Spinal cord (tissue), 10 donors: Measurements from ENCODE around the gene BAHD1. TPM values are rescaled to one million over a fixed set of nuclear protein-coding genes. Genes with fewer than 3 reads are reported as not detected.

Source experiments
- DNase-seq, 6 donors: peaks; one replicate each; pipeline versions ENCODE4 v3.0.0 to v3.0.0-alpha.2; 2013 to 2015; ENCODE audit warnings: low spot score in 6 of 6, low read depth in 4 of 6
- H3K27ac ChIP-seq: one replicate; pipeline ENCODE4 v1.5.1; 2013; ENCODE audit warnings: low read depth, low read length, control low read depth
- H3K27me3 ChIP-seq: one replicate; pipeline ENCODE4 v1.6.1; 2013; ENCODE audit warnings: low read length; ENCODE audit not compliant: control insufficient read depth, insufficient read depth
- H3K36me3 ChIP-seq: one replicate; pipeline ENCODE4 v1.6.1; 2013; ENCODE audit warnings: low read length; ENCODE audit not compliant: control insufficient read depth, insufficient read depth
- H3K4me1 ChIP-seq: one replicate; pipeline ENCODE4 v1.6.1; 2013; ENCODE audit warnings: low read length; ENCODE audit not compliant: control insufficient read depth, insufficient read depth
- H3K4me3 ChIP-seq: one replicate; pipeline ENCODE4 v1.5.1; 2013; ENCODE audit warnings: low read depth, low read length, control low read depth
- H3K9me3 ChIP-seq: one replicate; pipeline ENCODE4 v1.6.1; 2013; ENCODE audit warnings: low read length; ENCODE audit not compliant: control insufficient read depth, insufficient read depth
- WGBS: methylation state at CpG from one replicate; pipeline ENCODE4 v1.1.5; 2013; ENCODE audit warnings: missing lambda C conversion rate; ENCODE audit not compliant: insufficient coverage; 5-methylcytosine and 5-hydroxymethylcytosine counted together
- polyA plus RNA-seq, 2 donors: library from polyadenylated mRNA; unstranded; fragments of 120-200 nt; gene quantifications; one replicate each; pipeline ENCODE4 v1.2.1, GENCODE V29; 2013; ENCODE audit not compliant: insufficient read length in 2 of 2
- total RNA-seq, 2 donors: library from RNA; depleted of rRNA in 1 of 2; stranded (reverse); fragments of 120-200 nt in 1 of 2; fragments of >200 nt in 1 of 2; gene quantifications; one replicate each; pipeline versions ENCODE4 v1.2.3 to v1.2.4, GENCODE V29; 2013 to 2014
- donor health status: healthy.

The BAHD1 gene
- total and polyA plus RNA-seq, 4 donors, result 6.2 to 25.3 (median 18.7) TPM

GRCh38 chr15:40508216-40508615 lies 67.5 kb downstream of the BAHD1 start:
- no CpG with 5 or more reads among the region's 1 CpG for WGBS
- Histone ChIP-seq H3K27me3 (peaks cover 13% of the 10 kb centered on the region), H3K36me3 (no peaks in the 10 kb centered on the region), H3K9me3 (no peaks in the 10 kb centered on the region), H3K4me3 (no peak overlapping the region), H3K4me1 (peaks cover 21% of the 10 kb centered on the region), H3K27ac (no peak overlapping the region)
- DNase-seq, result no peak

GRCh38 chr15:40510201-40510600 lies 69.4 kb downstream of the BAHD1 start:
- Histone ChIP-seq H3K27ac (no peak overlapping the region), H3K4me1 (peaks cover 21% of the 10 kb centered on the region), H3K9me3 (no peaks in the 10 kb centered on the region), H3K4me3 (no peak overlapping the region), H3K27me3 (peaks cover 13% of the 10 kb centered on the region), H3K36me3 (no peaks in the 10 kb centered on the region)
- DNase-seq, result no peak
- WGBS, result no CpG with 5 or more reads among the region's 2 CpGs

GRCh38 chr15:40511093-40511471 lies 70.3 kb downstream of the BAHD1 start:
- no peaks in the 10 kb centered on the region for H3K9me3 ChIP-seq
- peak overlapping the region; percentile 52 for H3K4me3 ChIP-seq
- H3K27ac ChIP-seq, result no peak overlapping the region
- H3K36me3 ChIP-seq, result no peaks in the 10 kb centered on the region
- H3K4me1 ChIP-seq, result peaks cover 21% of the 10 kb centered on the region
- 12% methylated on average over 15 of the region's 22 CpGs for WGBS
- DNase-seq, result peak in 2 of 6 donors; percentile 52 to 80
- peaks cover 13% of the 10 kb centered on the region for H3K27me3 ChIP-seq

- Histone ChIP-seq H3K4me3 (peak overlapping the region; percentile 52), H3K27me3 (peaks cover 13% of the 10 kb centered on the region), H3K9me3 (no peaks in the 10 kb centered on the region), H3K4me1 (peaks cover 21% of the 10 kb centered on the region), H3K36me3 (no peaks in the 10 kb centered on the region), H3K27ac (no peak overlapping the region)
- WGBS, result 2% methylated on average over 61 of the region's 61 CpGs
- peak in 2 of 6 donors; percentile 25 to 67 for DNase-seq
These were observed 70.8 kb downstream of the BAHD1 start for GRCh38 chr15:40511472-40512133.

GRCh38 chr15:40512440-40512839 lies 71.7 kb downstream of the BAHD1 start:
- DNase-seq, result no peak
- 83% methylated on average over 2 of the region's 2 CpGs for WGBS
- Histone ChIP-seq H3K27me3 (peaks cover 13% of the 10 kb centered on the region), H3K4me3 (no peak overlapping the region), H3K9me3 (no peaks in the 10 kb centered on the region), H3K4me1 (peaks cover 14% of the 10 kb centered on the region), H3K36me3 (no peaks in the 10 kb centered on the region), H3K27ac (no peak overlapping the region)

- Histone ChIP-seq H3K9me3 (no peaks in the 10 kb centered on the region), H3K4me3 (no peak overlapping the region), H3K27ac (no peak overlapping the region), H3K27me3 (peaks cover 13% of the 10 kb centered on the region), H3K36me3 (no peaks in the 10 kb centered on the region), H3K4me1 (peaks cover 12% of the 10 kb centered on the region)
- DNase-seq, result no peak
- WGBS, result 85% methylated on average over 4 of the region's 5 CpGs
These were observed 72.9 kb downstream of the BAHD1 start for GRCh38 chr15:40513609-40514008.

GRCh38 chr15:40516322-40516721 lies 75.6 kb downstream of the BAHD1 start:
- WGBS, result 100% methylated on average over 1 of the region's 2 CpGs
- H3K27ac ChIP-seq, result no peak overlapping the region

More at GRCh38 chr15:40516322-40516721, 75.6 kb downstream of the BAHD1 start:
- no peak for DNase-seq
- no peak overlapping the region for H3K4me3 ChIP-seq
- peaks cover 2% of the 10 kb centered on the region for H3K27me3 ChIP-seq
- H3K36me3 ChIP-seq, result no peaks in the 10 kb centered on the region
- no peaks in the 10 kb centered on the region for H3K9me3 ChIP-seq
- peaks cover 8% of the 10 kb centered on the region for H3K4me1 ChIP-seq

Other genes with a start within 250 kb of the BAHD1 start
- 1 to 10 TPM; 4.4 to 5.0 TPM for gene PAK6, start 201.9 kb upstream of the BAHD1 start, total RNA-seq
- gene PAK6, start 201.9 kb upstream of the BAHD1 start, polyA plus RNA-seq, result 10 to 100 TPM; 25.6 to 25.7 TPM
- under 1 TPM in 1 of 2 donors, not detected in 1; 0.28 TPM for gene ANKRD63, start 157.9 kb upstream of the BAHD1 start, total RNA-seq
- gene ANKRD63, start 157.9 kb upstream of the BAHD1 start, polyA plus RNA-seq, result under 1 TPM; 0.14 to 0.30 TPM
- 10 to 100 TPM in 1 of 2 donors, 1 to 10 TPM in 1; 7.6 to 12.0 TPM for gene PLCB2, start 133.0 kb upstream of the BAHD1 start, total RNA-seq
- gene PLCB2, start 133.0 kb upstream of the BAHD1 start, polyA plus RNA-seq, result 10 to 100 TPM; 21.0 to 21.8 TPM
- 10 to 100 TPM; 17.0 to 20.6 TPM for gene INAFM2, start 117.3 kb upstream of the BAHD1 start, total RNA-seq
- gene INAFM2, start 117.3 kb upstream of the BAHD1 start, polyA plus RNA-seq, result 10 to 100 TPM; 26.1 to 29.6 TPM
- gene CCDC9B, start 100.0 kb upstream of the BAHD1 start, total RNA-seq, result 1 to 10 TPM; 1.8 to 3.0 TPM
- 1 to 10 TPM; 5.8 to 7.5 TPM for gene CCDC9B, start 100.0 kb upstream of the BAHD1 start, polyA plus RNA-seq
- not detected for gene PHGR1, start 89.9 kb upstream of the BAHD1 start, total RNA-seq
- not detected for gene PHGR1, start 89.9 kb upstream of the BAHD1 start, polyA plus RNA-seq
- gene DISP2, start 82.7 kb upstream of the BAHD1 start, total RNA-seq, result 10 to 100 TPM in 1 of 2 donors, 1 to 10 TPM in 1; 7.8 to 13.3 TPM
- gene DISP2, start 82.7 kb upstream of the BAHD1 start, polyA plus RNA-seq, result 10 to 100 TPM; 28.6 to 43.8 TPM
- gene KNSTRN, start 58.2 kb upstream of the BAHD1 start, total RNA-seq, result 10 to 100 TPM; 30.1 to 30.9 TPM
- gene KNSTRN, start 58.2 kb upstream of the BAHD1 start, polyA plus RNA-seq, result 10 to 100 TPM; 33.9 to 36.2 TPM
- gene IVD, start 35.2 kb upstream of the BAHD1 start, total RNA-seq, result 10 to 100 TPM; 45.5 to 50.6 TPM
- 100 to 1,000 TPM in 1 of 2 donors, 10 to 100 TPM in 1; 76.9 to 105 TPM for gene IVD, start 35.2 kb upstream of the BAHD1 start, polyA plus RNA-seq
- 10 to 100 TPM in 1 of 2 donors, 1 to 10 TPM in 1; 5.4 to 16.6 TPM for gene CHST14, start 30.0 kb downstream of the BAHD1 start, total RNA-seq
- 10 to 100 TPM; 20.0 to 21.9 TPM for gene CHST14, start 30.0 kb downstream of the BAHD1 start, polyA plus RNA-seq
- 10 to 100 TPM; 19.7 to 23.7 TPM for gene CCDC32, start 124.1 kb downstream of the BAHD1 start, total RNA-seq
- gene CCDC32, start 124.1 kb downstream of the BAHD1 start, polyA plus RNA-seq, result 10 to 100 TPM; 29.9 to 31.6 TPM
- gene RPUSD2, start 128.3 kb downstream of the BAHD1 start, total RNA-seq, result 10 to 100 TPM in 1 of 2 donors, 1 to 10 TPM in 1; 8.2 to 11.4 TPM
- 10 to 100 TPM; 11.3 to 12.0 TPM for gene RPUSD2, start 128.3 kb downstream of the BAHD1 start, polyA plus RNA-seq
- gene KNL1, start 153.3 kb downstream of the BAHD1 start, total RNA-seq, result 10 to 100 TPM; 11.2 to 13.7 TPM
- gene KNL1, start 153.3 kb downstream of the BAHD1 start, polyA plus RNA-seq, result 1 to 10 TPM; 8.7 to 9.7 TPM